ENCODE measurements around the gene DYSF.

GRCh38 chr2:71611247-71611646 lies 157.9 kb downstream of the DYSF start:
- TF ChIP-seq, protein P1, sequence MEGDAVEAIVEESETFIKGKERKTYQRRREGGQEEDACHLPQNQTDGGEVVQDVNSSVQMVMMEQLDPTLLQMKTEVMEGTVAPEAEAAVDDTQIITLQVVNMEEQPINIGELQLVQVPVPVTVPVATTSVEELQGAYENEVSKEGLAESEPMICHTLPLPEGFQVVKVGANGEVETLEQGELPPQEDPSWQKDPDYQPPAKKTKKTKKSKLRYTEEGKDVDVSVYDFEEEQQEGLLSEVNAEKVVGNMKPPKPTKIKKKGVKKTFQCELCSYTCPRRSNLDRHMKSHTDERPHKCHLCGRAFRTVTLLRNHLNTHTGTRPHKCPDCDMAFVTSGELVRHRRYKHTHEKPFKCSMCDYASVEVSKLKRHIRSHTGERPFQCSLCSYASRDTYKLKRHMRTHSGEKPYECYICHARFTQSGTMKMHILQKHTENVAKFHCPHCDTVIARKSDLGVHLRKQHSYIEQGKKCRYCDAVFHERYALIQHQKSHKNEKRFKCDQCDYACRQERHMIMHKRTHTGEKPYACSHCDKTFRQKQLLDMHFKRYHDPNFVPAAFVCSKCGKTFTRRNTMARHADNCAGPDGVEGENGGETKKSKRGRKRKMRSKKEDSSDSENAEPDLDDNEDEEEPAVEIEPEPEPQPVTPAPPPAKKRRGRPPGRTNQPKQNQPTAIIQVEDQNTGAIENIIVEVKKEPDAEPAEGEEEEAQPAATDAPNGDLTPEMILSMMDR (conservative IDR thresholded peaks at IDR 0.05; ENCODE audit: low read depth, low read length), result no peak
- no peak for TF ChIP-seq EZH2 (IDR thresholded peaks at IDR 0.05; ENCODE audit: borderline replicate concordance, low read depth, low read length, poor library complexity, severe bottlenecking)
